Stimulated activated CD8-positive, alpha-beta memory T cell treated with anti-CD3 and anti-CD28 coated beads, Interleukin-2, amount 100 ng/mL, for 48 hours (primary cell): ENCODE results near the gene MALAT1.

Experiments used
- DNase-seq, 2 donors: peaks; one replicate each; pipeline ENCODE4 v3.0.0-alpha.2; 2020; ENCODE audit warnings: low read depth in 2 of 2

MALAT1 gene

GRCh38 chr11:65479184-65480145 is 19.4 kb upstream of the MALAT1 start:
- DNase-seq: no peak

GRCh38 chr11:65482306-65482850 is 16.5 kb upstream of the MALAT1 start:
- DNase-seq: no peak

- no peak for DNase-seq
These were observed 13.0 kb upstream of the MALAT1 start for GRCh38 chr11:65485920-65486219.

GRCh38 chr11:65486570-65487466 is 12.0 kb upstream of the MALAT1 start:
- DNase-seq: no peak

GRCh38 chr11:65487467-65488272 is 11.2 kb upstream of the MALAT1 start:
- DNase-seq: no peak

GRCh38 chr11:65488273-65489034 is 10.4 kb upstream of the MALAT1 start:
- no peak for DNase-seq

GRCh38 chr11:65489035-65489705 is 9.7 kb upstream of the MALAT1 start:
- DNase-seq: no peak

- DNase-seq: no peak
These were observed 9.0 kb upstream of the MALAT1 start for GRCh38 chr11:65489706-65490320.

- no peak for DNase-seq
These were observed 7.7 kb upstream of the MALAT1 start for GRCh38 chr11:65491163-65491465.

GRCh38 chr11:65491614-65492386 is 7.0 kb upstream of the MALAT1 start:
- DNase-seq: no peak

- DNase-seq: no peak
These were observed 6.5 kb upstream of the MALAT1 start for GRCh38 chr11:65492387-65492636.

GRCh38 chr11:65492637-65493366 is 6.0 kb upstream of the MALAT1 start:
- no peak for DNase-seq

GRCh38 chr11:65493367-65494176 is 5.3 kb upstream of the MALAT1 start:
- DNase-seq: no peak

- DNase-seq: no peak
These were observed 2.3 kb upstream of the MALAT1 start for GRCh38 chr11:65496304-65497140.

GRCh38 chr11:65497141-65498041 is 1.5 kb upstream of the MALAT1 start:
- DNase-seq: peak; percentile 99
